PC-9 (cell line): ENCODE measurements around the gene CWH43. TPM values are rescaled to one million over a fixed set of nuclear protein-coding genes. Genes with fewer than 3 reads are reported as not detected.
"Not testable (repeated sequence)": the region's sequence is repeated elsewhere in the genome, so short reads cannot be mapped to it uniquely, and the experiment has no call there.

Experiments
- BruUV-seq: library from RNA; stranded (reverse); fragments of 400-500 nt; replicated peaks from 2 replicates; lab custom pipeline; 2021; lab: Mats Ljungman, UMichigan
- CTCF ChIA-PET: fragments of 300-600 bp; sonication (Branson Sonifier 250); formaldehyde crosslinking; loops from one replicate; lab custom pipeline; 2022; ENCODE audit warnings: antibody characterized with exemption; lab: Charles Lee
- POLR2A ChIA-PET: fragments of 300-600 bp; sonication (Branson Sonifier 250); formaldehyde crosslinking; loops from one replicate; lab custom pipeline; 2022; ENCODE audit warnings: antibody characterized with exemption; ENCODE audit not compliant: unreplicated experiment; lab: Charles Lee
- DNase-seq, 2 experiments: peaks; one replicate each; pipeline versions ENCODE4 v3.0.0 to v3.0.0-alpha.2; 2015 to 2022; ENCODE audit warnings: mixed read lengths in 1 of 2
- H2AFZ ChIP-seq: fragments of 200-600 bp; sonication (generic); 2 replicates; pipeline ENCODE4 v1.8.1; 2017; ENCODE audit warnings: antibody characterized with exemption
- H3F3A ChIP-seq: fragments of 200-600 bp; sonication (generic); 2 replicates; pipeline ENCODE4 v1.8.1; 2017; ENCODE audit warnings: antibody characterized with exemption, mild to moderate bottlenecking, low read depth; ENCODE audit not compliant: insufficient read depth
- H3K27ac ChIP-seq: fragments of 200-600 bp; sonication (generic); 2 replicates; pipeline ENCODE4 v1.6.1; 2016; ENCODE audit warnings: mixed run types
- H3K27me3 ChIP-seq: fragments of 200-600 bp; sonication (generic); 2 replicates; pipeline ENCODE4 v1.6.1; 2016; ENCODE audit warnings: low read depth, mixed run types; ENCODE audit not compliant: insufficient read depth
- H3K36me3 ChIP-seq: fragments of 200-600 bp; sonication (generic); 2 replicates; pipeline ENCODE4 v1.6.1; 2016; ENCODE audit warnings: low read depth, mixed run types
- H3K4me1 ChIP-seq: fragments of 200-600 bp; sonication (generic); replicated peaks from 2 replicates; pipeline ENCODE4 v1.6.1; 2016; ENCODE audit warnings: mixed run types; ENCODE audit not compliant: insufficient read depth
- H3K4me2 ChIP-seq: fragments of 200-600 bp; sonication (generic); 2 replicates; pipeline ENCODE4 v1.6.1; 2017; ENCODE audit warnings: mixed run types
- H3K4me3 ChIP-seq: fragments of 200-600 bp; sonication (generic); 2 replicates; pipeline ENCODE4 v1.6.1; 2016; ENCODE audit warnings: mixed run types
- H3K79me2 ChIP-seq: fragments of 200-600 bp; sonication (generic); 2 replicates; pipeline ENCODE4 v1.6.1; 2017; ENCODE audit warnings: low read depth, mixed run types
- H3K9me2 ChIP-seq: fragments of 200-600 bp; sonication (generic); 2 replicates; pipeline ENCODE4 v1.8.1; 2017; ENCODE audit warnings: mild to moderate bottlenecking; ENCODE audit not compliant: insufficient read depth
- H3K9me3 ChIP-seq: fragments of 200-600 bp; sonication (generic); 2 replicates; pipeline ENCODE4 v1.8.1; 2016; ENCODE audit warnings: low read depth; ENCODE audit not compliant: insufficient read depth
- H4K20me1 ChIP-seq: fragments of 200-600 bp; sonication (generic); 2 replicates; pipeline ENCODE4 v1.8.1; 2017; ENCODE audit not compliant: insufficient read depth
- intact Hi-C: fragments of 100-400 bp; cut with micrococcal nuclease; formaldehyde crosslinking; loops from one replicate; pipeline ENCODE4 v1.10.0; 2022; ENCODE audit not compliant: unreplicated experiment
- total RNA-seq: library from RNA; stranded (reverse); gene quantifications from 2 replicates; pipeline ENCODE4 v1.2.3, GENCODE V29; 2021

The CWH43 gene
- total RNA-seq, 1 experiment from 2014 or later: not detected

DNA sequence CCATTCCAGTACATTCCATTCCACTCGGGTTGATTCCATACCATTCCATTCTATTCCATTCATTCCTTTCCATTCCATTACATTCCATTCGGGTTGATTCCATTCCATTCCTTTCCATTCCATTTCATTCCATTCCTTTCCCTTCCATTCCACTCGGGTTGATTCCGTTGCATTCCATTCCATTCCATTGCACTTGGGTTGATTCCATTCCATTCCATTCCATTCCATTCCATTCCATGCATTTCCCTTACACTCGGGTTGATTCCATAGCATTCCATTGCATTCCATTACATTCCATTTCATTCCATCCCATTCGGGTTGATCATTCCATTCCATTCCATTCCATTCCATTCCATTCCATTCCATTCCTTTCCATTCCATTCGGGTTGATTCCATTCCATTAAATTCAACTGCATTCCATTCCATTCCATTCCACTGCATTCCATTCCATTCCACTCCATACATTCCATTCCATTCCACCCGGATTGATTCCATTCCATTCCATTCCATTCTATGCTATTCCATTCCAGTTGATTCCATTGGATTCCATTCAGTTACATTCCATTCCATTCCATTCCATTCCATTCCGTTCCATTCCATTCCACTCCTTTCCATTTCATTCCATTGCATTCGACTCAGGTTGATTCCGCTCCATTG lies 119.3 kb downstream of the CWH43 start:
- intact Hi-C loops, H3K79me2 ChIP-seq, DNase-seq, H3K36me3 ChIP-seq, CTCF ChIA-PET, H3K9me2 ChIP-seq, H3K9me3 ChIP-seq, H3K4me1 ChIP-seq, POLR2A ChIA-PET, H3K4me2 ChIP-seq, H3K27ac ChIP-seq, H3F3A ChIP-seq, H2AFZ ChIP-seq, H4K20me1 ChIP-seq, BruUV-seq, H3K4me3 ChIP-seq, H3K27me3 ChIP-seq: not testable (repeated sequence)

DNA sequence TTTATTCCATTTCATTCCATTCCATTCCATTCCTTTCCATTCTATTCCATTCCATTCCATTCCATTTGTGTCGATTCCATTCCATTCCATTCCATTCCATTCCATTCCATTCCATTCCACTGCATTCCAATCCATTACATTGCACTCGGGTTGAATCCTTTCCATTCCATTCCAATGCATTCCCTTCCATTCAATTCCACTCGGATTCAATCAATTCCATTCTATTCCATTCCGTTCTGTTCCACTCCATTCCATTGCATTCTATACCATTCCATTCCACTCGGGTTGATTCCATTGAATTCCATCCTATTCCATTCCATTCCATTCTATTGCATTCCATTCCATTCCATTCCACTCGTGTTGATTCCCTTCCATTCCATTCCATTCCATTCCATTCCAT lies 121.2 kb downstream of the CWH43 start:
- H3K4me3 ChIP-seq, intact Hi-C loops, H3K27me3 ChIP-seq, H3K36me3 ChIP-seq, H3F3A ChIP-seq, H3K27ac ChIP-seq, H3K79me2 ChIP-seq, H3K4me1 ChIP-seq, POLR2A ChIA-PET, H4K20me1 ChIP-seq, H2AFZ ChIP-seq, H3K9me3 ChIP-seq, CTCF ChIA-PET, BruUV-seq, H3K4me2 ChIP-seq, H3K9me2 ChIP-seq: not testable (repeated sequence)
- peak in 1 of 2 experiments; percentile 48 for DNase-seq

DNA sequence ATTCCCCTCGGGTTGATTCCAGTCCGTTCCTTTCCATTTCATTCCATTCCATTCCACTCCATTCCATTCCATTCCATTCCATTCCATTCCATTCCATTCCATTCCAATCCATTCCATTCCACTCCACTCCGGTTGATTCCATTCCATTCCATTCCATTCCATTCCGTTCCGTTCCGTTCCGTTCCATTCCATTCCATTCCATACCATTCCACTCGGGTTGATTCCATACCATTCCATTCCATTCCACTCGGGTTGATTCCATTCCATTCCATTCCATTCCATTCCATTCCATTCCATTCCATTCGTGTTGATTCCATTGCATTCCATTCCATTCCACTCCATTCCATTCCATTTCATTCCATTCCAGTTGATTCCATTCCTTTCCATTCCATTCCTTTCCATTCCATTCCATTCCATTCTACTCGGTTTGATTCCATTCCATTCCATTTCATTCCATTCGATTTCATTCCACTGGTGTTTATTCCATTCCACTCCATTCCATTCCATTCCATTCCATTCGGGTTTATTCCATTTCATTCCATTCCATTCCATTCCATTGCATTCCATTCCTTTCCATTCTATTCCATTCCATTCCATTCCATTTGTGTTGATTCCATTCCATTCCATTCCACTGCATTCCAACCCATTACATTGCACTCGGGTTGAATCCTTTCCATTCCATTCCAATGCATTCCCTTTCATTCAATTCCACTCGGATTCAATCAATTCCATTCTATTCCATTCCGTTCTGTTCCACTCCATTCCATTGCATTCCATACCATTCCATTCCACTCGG lies 122.3 kb downstream of the CWH43 start:
- H3K9me3 ChIP-seq, H3K27me3 ChIP-seq, BruUV-seq, DNase-seq, POLR2A ChIA-PET, H3K4me1 ChIP-seq, H3K9me2 ChIP-seq, H4K20me1 ChIP-seq, intact Hi-C loops, CTCF ChIA-PET, H2AFZ ChIP-seq, H3K4me3 ChIP-seq, H3K36me3 ChIP-seq, H3F3A ChIP-seq, H3K27ac ChIP-seq, H3K79me2 ChIP-seq, H3K4me2 ChIP-seq: not testable (repeated sequence)

DNA sequence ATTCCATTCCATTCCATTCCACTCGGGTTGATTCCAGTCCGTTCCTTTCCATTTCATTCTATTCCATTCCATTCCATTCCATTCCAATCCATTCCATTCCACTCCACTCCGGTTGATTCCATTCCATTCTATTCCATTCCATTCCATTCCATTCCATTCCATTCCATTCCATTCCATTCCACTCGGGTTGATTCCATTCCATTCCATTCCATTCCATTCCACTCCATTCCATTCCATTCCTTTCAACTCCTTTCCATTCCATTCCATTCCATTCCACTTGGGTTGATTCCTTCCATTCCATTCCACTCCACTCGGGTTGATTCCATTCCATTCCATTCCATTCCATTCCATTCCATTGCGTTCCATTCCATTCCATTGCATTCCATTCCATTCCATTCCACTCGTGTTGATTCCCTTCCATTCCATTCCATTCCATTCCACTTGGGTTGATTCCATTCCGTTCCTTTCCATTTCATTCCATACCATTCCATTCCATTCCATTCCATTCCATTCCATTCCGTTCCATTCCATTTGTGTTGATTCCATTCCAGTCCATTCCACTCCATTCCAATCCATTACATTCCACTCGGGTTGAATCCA lies 123.6 kb downstream of the CWH43 start:
- H2AFZ ChIP-seq, BruUV-seq, H3K36me3 ChIP-seq, intact Hi-C loops, H3K27me3 ChIP-seq, H3K4me2 ChIP-seq, H3K9me2 ChIP-seq, POLR2A ChIA-PET, H3K4me3 ChIP-seq, CTCF ChIA-PET, H3K4me1 ChIP-seq, H3F3A ChIP-seq, H3K9me3 ChIP-seq, DNase-seq, H4K20me1 ChIP-seq, H3K79me2 ChIP-seq, H3K27ac ChIP-seq: not testable (repeated sequence)

DNA sequence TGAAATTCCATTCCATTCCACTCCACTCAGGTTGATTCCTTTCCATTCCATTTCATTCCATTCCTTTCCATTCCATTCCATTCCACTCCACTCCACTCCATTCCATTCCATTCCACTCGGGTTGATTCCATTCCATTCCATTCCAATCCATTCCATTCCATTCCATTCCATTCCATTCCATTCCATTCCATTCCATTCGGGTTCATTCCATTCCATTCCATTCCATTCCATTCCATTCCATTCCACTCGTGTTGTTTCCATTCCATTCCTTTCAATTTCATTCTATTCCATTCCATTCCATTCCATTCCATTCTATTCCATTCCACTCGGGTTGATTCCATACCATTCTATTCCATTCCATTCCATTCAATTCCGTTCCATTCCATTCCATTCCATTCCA lies 124.5 kb downstream of the CWH43 start:
- H3K27ac ChIP-seq, H3K27me3 ChIP-seq, intact Hi-C loops, H2AFZ ChIP-seq, H3K9me2 ChIP-seq, BruUV-seq, H4K20me1 ChIP-seq, H3K4me3 ChIP-seq, H3K79me2 ChIP-seq, DNase-seq, CTCF ChIA-PET, H3K36me3 ChIP-seq, H3K9me3 ChIP-seq, H3F3A ChIP-seq, H3K4me1 ChIP-seq, H3K4me2 ChIP-seq, POLR2A ChIA-PET: not testable (repeated sequence)

Other genes starting within 250 kb of the CWH43 start
- 43.5 and 53.9 TPM in 2 replicates for gene FRYL, start 206.0 kb upstream of the CWH43 start, total RNA-seq
- 104 and 110 TPM in 2 replicates for gene OCIAD1, start 155.2 kb upstream of the CWH43 start, total RNA-seq
- 133 and 136 TPM in 2 replicates for gene OCIAD2, start 79.5 kb upstream of the CWH43 start, total RNA-seq